PC-9 (cell line): ENCODE results near the gene DNAJC13. TPM values are rescaled to one million over a fixed set of nuclear protein-coding genes. Genes with fewer than 3 reads are reported as not detected.

Source experiments
- BruUV-seq: library from RNA; stranded (reverse); fragments of 400-500 nt; replicated peaks from 2 replicates; lab custom pipeline; 2021; lab: Mats Ljungman, UMichigan
- CTCF ChIA-PET: fragments of 300-600 bp; sonication (Branson Sonifier 250); formaldehyde crosslinking; loops from one replicate; lab custom pipeline; 2022; ENCODE audit warnings: antibody characterized with exemption; lab: Charles Lee
- POLR2A ChIA-PET: fragments of 300-600 bp; sonication (Branson Sonifier 250); formaldehyde crosslinking; loops from one replicate; lab custom pipeline; 2022; ENCODE audit warnings: antibody characterized with exemption; ENCODE audit not compliant: unreplicated experiment; lab: Charles Lee
- DNase-seq, 2 experiments: peaks; one replicate each; pipeline versions ENCODE4 v3.0.0 to v3.0.0-alpha.2; 2015 to 2022; ENCODE audit warnings: mixed read lengths in 1 of 2
- H2AFZ ChIP-seq: fragments of 200-600 bp; sonication (generic); 2 replicates; pipeline ENCODE4 v1.8.1; 2017; ENCODE audit warnings: antibody characterized with exemption
- H3F3A ChIP-seq: fragments of 200-600 bp; sonication (generic); 2 replicates; pipeline ENCODE4 v1.8.1; 2017; ENCODE audit warnings: antibody characterized with exemption, mild to moderate bottlenecking, low read depth; ENCODE audit not compliant: insufficient read depth
- H3K27ac ChIP-seq: fragments of 200-600 bp; sonication (generic); 2 replicates; pipeline ENCODE4 v1.6.1; 2016; ENCODE audit warnings: mixed run types
- H3K27me3 ChIP-seq: fragments of 200-600 bp; sonication (generic); 2 replicates; pipeline ENCODE4 v1.6.1; 2016; ENCODE audit warnings: low read depth, mixed run types; ENCODE audit not compliant: insufficient read depth
- H3K36me3 ChIP-seq: fragments of 200-600 bp; sonication (generic); 2 replicates; pipeline ENCODE4 v1.6.1; 2016; ENCODE audit warnings: low read depth, mixed run types
- H3K4me1 ChIP-seq: fragments of 200-600 bp; sonication (generic); replicated peaks from 2 replicates; pipeline ENCODE4 v1.6.1; 2016; ENCODE audit warnings: mixed run types; ENCODE audit not compliant: insufficient read depth
- H3K4me2 ChIP-seq: fragments of 200-600 bp; sonication (generic); 2 replicates; pipeline ENCODE4 v1.6.1; 2017; ENCODE audit warnings: mixed run types
- H3K4me3 ChIP-seq: fragments of 200-600 bp; sonication (generic); 2 replicates; pipeline ENCODE4 v1.6.1; 2016; ENCODE audit warnings: mixed run types
- H3K79me2 ChIP-seq: fragments of 200-600 bp; sonication (generic); 2 replicates; pipeline ENCODE4 v1.6.1; 2017; ENCODE audit warnings: low read depth, mixed run types
- H3K9me2 ChIP-seq: fragments of 200-600 bp; sonication (generic); 2 replicates; pipeline ENCODE4 v1.8.1; 2017; ENCODE audit warnings: mild to moderate bottlenecking; ENCODE audit not compliant: insufficient read depth
- H3K9me3 ChIP-seq: fragments of 200-600 bp; sonication (generic); 2 replicates; pipeline ENCODE4 v1.8.1; 2016; ENCODE audit warnings: low read depth; ENCODE audit not compliant: insufficient read depth
- H4K20me1 ChIP-seq: fragments of 200-600 bp; sonication (generic); 2 replicates; pipeline ENCODE4 v1.8.1; 2017; ENCODE audit not compliant: insufficient read depth
- CTCF ChIP-seq: fragments of 200-600 bp; sonication (generic); conservative IDR thresholded peaks from 2 replicates; pipeline ENCODE4 v1.6.1; 2017; ENCODE audit warnings: mixed run types, antibody characterized with exemption, mild to moderate bottlenecking, moderate library complexity
- EZH2 ChIP-seq: fragments of 200-600 bp; sonication (generic); IDR thresholded peaks from 2 replicates; pipeline ENCODE4 v1.8.0; 2017; ENCODE audit warnings: antibody characterized with exemption, low read depth
- intact Hi-C: fragments of 100-400 bp; cut with micrococcal nuclease; formaldehyde crosslinking; loops from one replicate; pipeline ENCODE4 v1.10.0; 2022; ENCODE audit not compliant: unreplicated experiment
- total RNA-seq: library from RNA; stranded (reverse); gene quantifications from 2 replicates; pipeline ENCODE4 v1.2.3, GENCODE V29; 2021

The DNAJC13 gene
- total RNA-seq, 1 experiment from 2014 or later, result 56.6 TPM

- H4K20me1 ChIP-seq, result no peaks in the 10 kb centered on the region
- no peaks in the 10 kb centered on the region; the same call in 1 of the 2 replicates for H3F3A ChIP-seq
- H3K27ac ChIP-seq, result no peak overlapping the region
- intact Hi-C loops, result loop anchor here (5.0 kb wide), 1 partner anchor 36 kb away; no protein-coding TSS in a partner anchor
- no peak for DNase-seq
- H2AFZ ChIP-seq, result no peak overlapping the region
- no peaks in the 10 kb centered on the region for H3K79me2 ChIP-seq
- no TSS peak for BruUV-seq
- ChIA-PET POLR2A (no interaction called here), CTCF (no interaction called here)
- H3K27me3 ChIP-seq, result no peaks in the 10 kb centered on the region
- H3K4me3 ChIP-seq, result no peak overlapping the region
- H3K4me1 ChIP-seq, result no peaks in the 10 kb centered on the region
- no peak overlapping the region for H3K4me2 ChIP-seq
- no peaks in the 10 kb centered on the region for H3K9me3 ChIP-seq
- no peak for TF ChIP-seq CTCF
- no peak for TF ChIP-seq EZH2
- H3K9me2 ChIP-seq, result no peaks in the 10 kb centered on the region
- 0 out of 2 replicates have a peak, but pooled peaks cover 18% of the 10 kb centered on the region for H3K36me3 ChIP-seq
Measured at GRCh38 chr3:132461544-132461943, 44.2 kb downstream of the DNAJC13 start.

GRCh38 chr3:132464066-132464465 is 46.8 kb downstream of the DNAJC13 start:
- no peaks in the 10 kb centered on the region for H3K4me1 ChIP-seq
- no peaks in the 10 kb centered on the region for H3K27me3 ChIP-seq
- H3K27ac ChIP-seq, result no peak overlapping the region
- intact Hi-C loops, result loop anchor here (5.0 kb wide), 1 partner anchor 33 kb away; no protein-coding TSS in a partner anchor
- no TSS peak for BruUV-seq
- H2AFZ ChIP-seq, result no peak overlapping the region
- no peak overlapping the region for H3K4me2 ChIP-seq
- DNase-seq, result no peak
- no peak for TF ChIP-seq EZH2
- H4K20me1 ChIP-seq, result no peaks in the 10 kb centered on the region
- POLR2A ChIA-PET, result no interaction called here
- 0 out of 2 replicates have a peak, but pooled peaks cover 11% of the 10 kb centered on the region for H3K36me3 ChIP-seq
- no peak overlapping the region for H3K4me3 ChIP-seq
- no peaks in the 10 kb centered on the region for H3K9me2 ChIP-seq
- H3K79me2 ChIP-seq, result no peaks in the 10 kb centered on the region
- no peaks in the 10 kb centered on the region; the same call in 1 of the 2 replicates for H3F3A ChIP-seq
- CTCF ChIA-PET, result no interaction called here
- no peaks in the 10 kb centered on the region for H3K9me3 ChIP-seq

- Histone ChIP-seq H3K4me2 (no peak overlapping the region), H3K9me2 (no peaks in the 10 kb centered on the region), H3K4me1 (no peaks in the 10 kb centered on the region), H3K79me2 (no peaks in the 10 kb centered on the region), H4K20me1 (no peaks in the 10 kb centered on the region), H2AFZ (no peak overlapping the region), H3K27me3 (no peaks in the 10 kb centered on the region), H3F3A (no peaks in the 10 kb centered on the region), H3K36me3 (peaks cover 10% of the 10 kb centered on the region; the same call in 1 of the 2 replicates), H3K9me3 (no peaks in the 10 kb centered on the region), H3K4me3 (no peak overlapping the region), H3K27ac (no peak overlapping the region)
- BruUV-seq, result no TSS peak
- ChIA-PET CTCF (no interaction called here), POLR2A (no interaction called here)
- no peak for DNase-seq
- intact Hi-C loops, result no loop called here
- no peak for TF ChIP-seq CTCF
- no peak for TF ChIP-seq EZH2
Measured at GRCh38 chr3:132469326-132469725, 52.0 kb downstream of the DNAJC13 start.
